Gastrocnemius medialis (tissue), 4 donors: Measurements from ENCODE around the gene TMEM163.

ENCODE experiments used
- POLR2A ChIP-seq, 2 donors: fragments of 450-650 bp; IDR thresholded peaks; one replicate each; pipeline ENCODE4 v1.6.1; 2017; ENCODE audit warnings: antibody characterized with exemption in 2 of 2, mild to moderate bottlenecking in 2 of 2, moderate library complexity in 2 of 2
- TF ChIP-seq, protein P1 (sequence below), 5 experiments: fragments of 450-650 bp in 3 of 5; fragments of 200-600 bp in 2 of 5; sonication (generic) in 2 of 5; IDR thresholded peaks in 4 of 5; conservative IDR thresholded peaks in 1 of 5; 1 replicate in 4 of 5; 2 replicates in 1 of 5; pipeline ENCODE4 v1.5.1; 2016 to 2019; ENCODE audit warnings: antibody characterized with exemption in 5 of 5, mild to moderate bottlenecking in 3 of 5, moderate library complexity in 3 of 5

DNA sequence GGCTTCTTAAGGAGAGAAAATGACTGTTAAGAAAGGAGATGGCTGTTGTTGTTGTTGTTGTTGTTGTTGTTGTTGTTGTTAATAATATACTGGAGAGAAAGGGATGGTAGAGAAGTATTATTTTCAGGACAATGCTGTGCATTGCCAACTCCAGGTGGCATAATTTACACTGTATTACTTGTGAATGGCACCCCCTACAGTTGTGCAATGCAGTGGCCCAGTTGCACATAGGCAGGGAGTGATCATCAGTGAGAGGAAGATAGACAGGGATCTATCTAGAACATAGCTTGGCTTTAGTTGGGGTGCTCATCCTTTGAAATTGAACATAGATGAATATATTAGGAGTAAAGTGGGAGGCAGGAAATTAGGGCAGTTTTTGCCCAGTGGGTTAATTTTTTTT, 47.2 kb upstream of the TMEM163 start:
- TF ChIP-seq, protein P1, sequence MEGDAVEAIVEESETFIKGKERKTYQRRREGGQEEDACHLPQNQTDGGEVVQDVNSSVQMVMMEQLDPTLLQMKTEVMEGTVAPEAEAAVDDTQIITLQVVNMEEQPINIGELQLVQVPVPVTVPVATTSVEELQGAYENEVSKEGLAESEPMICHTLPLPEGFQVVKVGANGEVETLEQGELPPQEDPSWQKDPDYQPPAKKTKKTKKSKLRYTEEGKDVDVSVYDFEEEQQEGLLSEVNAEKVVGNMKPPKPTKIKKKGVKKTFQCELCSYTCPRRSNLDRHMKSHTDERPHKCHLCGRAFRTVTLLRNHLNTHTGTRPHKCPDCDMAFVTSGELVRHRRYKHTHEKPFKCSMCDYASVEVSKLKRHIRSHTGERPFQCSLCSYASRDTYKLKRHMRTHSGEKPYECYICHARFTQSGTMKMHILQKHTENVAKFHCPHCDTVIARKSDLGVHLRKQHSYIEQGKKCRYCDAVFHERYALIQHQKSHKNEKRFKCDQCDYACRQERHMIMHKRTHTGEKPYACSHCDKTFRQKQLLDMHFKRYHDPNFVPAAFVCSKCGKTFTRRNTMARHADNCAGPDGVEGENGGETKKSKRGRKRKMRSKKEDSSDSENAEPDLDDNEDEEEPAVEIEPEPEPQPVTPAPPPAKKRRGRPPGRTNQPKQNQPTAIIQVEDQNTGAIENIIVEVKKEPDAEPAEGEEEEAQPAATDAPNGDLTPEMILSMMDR (IDR thresholded peaks at IDR 0.05 in 4 of 5, conservative IDR thresholded peaks at IDR 0.05 in 1 of 5), result no peak
- TF ChIP-seq POLR2A (IDR thresholded peaks at IDR 0.05), result no peak
